RWPE1 (cell line): ENCODE data around the gene HBP1.

Source experiments
- CTCF ChIA-PET: fragments of 350-600 bp; sonication (Branson Sonifier 250); formaldehyde crosslinking; extraction: SDS; loops from one replicate; lab custom pipeline; 2021; lab: Yijun Ruan, JAX
- POLR2A ChIA-PET: fragments of 400-600 bp; formaldehyde crosslinking; extraction: SDS; loops from one replicate; lab custom pipeline; 2020; ENCODE audit warnings: antibody characterized with exemption; ENCODE audit not compliant: low non-redundant PET; lab: Yijun Ruan, JAX
- DNase-seq: peaks from one replicate; pipeline ENCODE4 v3.0.0; 2012; ENCODE audit warnings: low spot score
- H3K27ac ChIP-seq: fragments of 450-650 bp; 2 replicates; pipeline ENCODE4 v1.5.1; 2017
- CTCF ChIP-seq: fragments of 450-650 bp; conservative IDR thresholded peaks from 2 replicates; pipeline ENCODE4 v1.5.1; 2017; ENCODE audit warnings: low read depth, mild to moderate bottlenecking

Gene HBP1

GRCh38 chr7:107179326-107180164 lies 10.7 kb downstream of the HBP1 start:
- TF ChIP-seq CTCF = no peak
- peak; percentile 55 for DNase-seq
- ChIA-PET CTCF (interaction anchor here (0.6 kb wide), 1 partner anchor 278 kb away, joined by 3 read pairs; no protein-coding TSS in a partner anchor), POLR2A (no interaction called here)
- H3K27ac ChIP-seq = peak overlapping the region; percentile 50

GRCh38 chr7:107180378-107180777 lies 11.6 kb downstream of the HBP1 start:
- ChIA-PET CTCF (no interaction called here), POLR2A (no interaction called here)
- no peak overlapping the region for H3K27ac ChIP-seq
- TF ChIP-seq CTCF = no peak
- peak; percentile 37 for DNase-seq

GRCh38 chr7:107181172-107181571 lies 12.4 kb downstream of the HBP1 start:
- no peak for TF ChIP-seq CTCF
- ChIA-PET POLR2A (no interaction called here), CTCF (no interaction called here)
- no peak for DNase-seq
- no peak overlapping the region for H3K27ac ChIP-seq

GRCh38 chr7:107185716-107186115 lies 16.9 kb downstream of the HBP1 start:
- CTCF ChIA-PET = no interaction called here
- no peak overlapping the region for H3K27ac ChIP-seq
- no peak for TF ChIP-seq CTCF
- no peak for DNase-seq
- POLR2A ChIA-PET = no interaction called here

GRCh38 chr7:107186240-107186639 lies 17.4 kb downstream of the HBP1 start:
- no peak for TF ChIP-seq CTCF
- ChIA-PET POLR2A (no interaction called here), CTCF (no interaction called here)
- DNase-seq = no peak
- H3K27ac ChIP-seq = no peak overlapping the region

- ChIA-PET POLR2A (no interaction called here), CTCF (no interaction called here)
- no peak for DNase-seq
- TF ChIP-seq CTCF = no peak
- H3K27ac ChIP-seq = no peak overlapping the region
Observed at GRCh38 chr7:107187774-107188173, 19.0 kb downstream of the HBP1 start.
